Measurements from ENCODE around the gene TGFBR2. TPM values are rescaled to one million over a fixed set of nuclear protein-coding genes. Genes with fewer than 3 reads are reported as not detected.

TGFBR2 gene
- total RNA-seq, 2 donors from 2014 or later: 91.8 to 143 TPM

DNA sequence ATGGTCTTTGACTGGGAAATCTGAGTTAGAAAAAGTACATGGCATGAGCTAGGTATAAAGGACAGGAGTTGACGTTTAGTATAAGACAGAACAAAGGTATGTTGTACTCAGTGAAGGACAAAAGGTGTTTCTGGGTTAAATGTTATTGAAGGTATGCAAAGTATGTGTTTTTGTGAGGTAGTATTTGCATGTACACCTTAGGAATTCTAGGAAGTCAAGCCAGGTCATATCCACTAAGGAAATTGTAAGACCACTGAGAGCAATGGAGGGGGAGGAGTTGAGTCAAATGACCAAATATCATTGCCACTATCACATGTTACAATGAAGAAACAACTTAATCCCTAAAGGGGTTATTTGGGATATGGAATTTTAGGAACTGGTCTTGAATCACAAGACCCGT lies 24.4 kb upstream of the TGFBR2 start:
- Histone ChIP-seq H3K9me3 (no peaks in the 10 kb centered on the region), H3K27me3 (no peaks in the 10 kb centered on the region), H3K27ac (no peak overlapping the region), H3K4me1 (peaks cover 29% of the 10 kb centered on the region), H3K4me3 (no peak overlapping the region), H3K36me3 (replicated peaks in 1 of 2; ENCODE audit: insufficient read depth in 1 of 2, low read depth in 2 of 2) (no peaks in the 10 kb centered on the region)
- 76 to 82% methylated on average over 2 of the region's 2 CpGs for WGBS, 2 donors
- ATAC-seq (peak; percentile 33), DNase-seq (no peak)
- intact Hi-C loops (cut with DNase I): no loop called here
- TF ChIP-seq POLR2A (IDR thresholded peaks at IDR 0.05): no peak
- TF ChIP-seq, protein P1, sequence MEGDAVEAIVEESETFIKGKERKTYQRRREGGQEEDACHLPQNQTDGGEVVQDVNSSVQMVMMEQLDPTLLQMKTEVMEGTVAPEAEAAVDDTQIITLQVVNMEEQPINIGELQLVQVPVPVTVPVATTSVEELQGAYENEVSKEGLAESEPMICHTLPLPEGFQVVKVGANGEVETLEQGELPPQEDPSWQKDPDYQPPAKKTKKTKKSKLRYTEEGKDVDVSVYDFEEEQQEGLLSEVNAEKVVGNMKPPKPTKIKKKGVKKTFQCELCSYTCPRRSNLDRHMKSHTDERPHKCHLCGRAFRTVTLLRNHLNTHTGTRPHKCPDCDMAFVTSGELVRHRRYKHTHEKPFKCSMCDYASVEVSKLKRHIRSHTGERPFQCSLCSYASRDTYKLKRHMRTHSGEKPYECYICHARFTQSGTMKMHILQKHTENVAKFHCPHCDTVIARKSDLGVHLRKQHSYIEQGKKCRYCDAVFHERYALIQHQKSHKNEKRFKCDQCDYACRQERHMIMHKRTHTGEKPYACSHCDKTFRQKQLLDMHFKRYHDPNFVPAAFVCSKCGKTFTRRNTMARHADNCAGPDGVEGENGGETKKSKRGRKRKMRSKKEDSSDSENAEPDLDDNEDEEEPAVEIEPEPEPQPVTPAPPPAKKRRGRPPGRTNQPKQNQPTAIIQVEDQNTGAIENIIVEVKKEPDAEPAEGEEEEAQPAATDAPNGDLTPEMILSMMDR (IDR thresholded peaks at IDR 0.05): no peak

DNA sequence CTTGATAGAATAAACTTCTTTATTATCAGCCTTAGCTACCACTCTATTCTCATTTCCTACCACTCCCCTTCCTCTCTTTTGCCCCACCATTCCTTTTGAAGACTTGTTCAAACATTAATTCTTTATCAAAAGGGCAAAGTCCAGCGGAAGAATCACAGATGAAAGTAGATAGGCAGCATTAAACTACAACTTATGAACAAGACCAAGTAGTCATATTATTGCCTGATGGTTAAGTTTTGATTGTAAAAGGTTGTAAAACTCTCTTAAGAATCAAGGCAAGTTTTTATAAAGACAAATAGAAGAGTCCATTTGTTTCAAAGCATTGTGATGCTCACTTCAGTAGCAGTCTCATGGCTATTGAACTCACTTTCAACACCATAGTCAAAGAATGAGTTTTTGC lies 22.4 kb upstream of the TGFBR2 start:
- Histone ChIP-seq H3K9me3 (no peaks in the 10 kb centered on the region), H3K36me3 (replicated peaks in 1 of 2; ENCODE audit: insufficient read depth in 1 of 2, low read depth in 2 of 2) (no peaks in the 10 kb centered on the region), H3K27me3 (no peaks in the 10 kb centered on the region), H3K27ac (no peak overlapping the region), H3K4me1 (peaks cover 12% of the 10 kb centered on the region), H3K4me3 (no peak overlapping the region)
- TF ChIP-seq, protein P1 (IDR thresholded peaks at IDR 0.05): no peak
- TF ChIP-seq POLR2A (IDR thresholded peaks at IDR 0.05): no peak
- DNase-seq (no peak), ATAC-seq (peak; percentile 15)
- intact Hi-C loops (cut with DNase I): no loop called here
- 23 to 44% methylated on average over 1 of the region's 1 CpG for WGBS, 2 donors

DNA sequence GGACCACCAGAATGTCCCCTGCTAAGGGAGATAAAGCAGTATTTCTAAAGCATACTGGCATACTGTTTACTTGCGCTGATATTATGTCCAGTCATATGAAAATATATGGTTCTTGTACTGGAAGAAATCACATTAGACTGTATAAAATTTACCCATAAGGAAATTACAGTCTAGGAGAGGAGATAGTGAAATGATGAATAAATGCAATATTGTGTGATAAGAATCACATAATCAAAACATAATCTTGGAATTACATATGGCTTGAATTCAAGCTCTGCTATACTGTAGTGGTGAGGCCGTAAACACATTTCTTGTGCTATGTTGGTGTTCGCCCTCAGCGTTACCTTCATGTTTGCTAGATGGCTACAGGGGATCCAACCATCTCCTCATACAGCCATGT lies 20.7 kb upstream of the TGFBR2 start:
- intact Hi-C loops (cut with DNase I): no loop called here
- Histone ChIP-seq H3K4me3 (no peak overlapping the region), H3K27me3 (no peaks in the 10 kb centered on the region), H3K36me3 (replicated peaks in 1 of 2; ENCODE audit: insufficient read depth in 1 of 2, low read depth in 2 of 2) (no peaks in the 10 kb centered on the region), H3K4me1 (peaks cover 12% of the 10 kb centered on the region), H3K27ac (no peak overlapping the region), H3K9me3 (no peaks in the 10 kb centered on the region)
- ATAC-seq (no peak), DNase-seq (no peak)
- 95 to 96% methylated on average over 4 of the region's 4 CpGs for WGBS, 2 donors
- TF ChIP-seq POLR2A (IDR thresholded peaks at IDR 0.05): no peak
- TF ChIP-seq, protein P1 (IDR thresholded peaks at IDR 0.05): no peak

DNA sequence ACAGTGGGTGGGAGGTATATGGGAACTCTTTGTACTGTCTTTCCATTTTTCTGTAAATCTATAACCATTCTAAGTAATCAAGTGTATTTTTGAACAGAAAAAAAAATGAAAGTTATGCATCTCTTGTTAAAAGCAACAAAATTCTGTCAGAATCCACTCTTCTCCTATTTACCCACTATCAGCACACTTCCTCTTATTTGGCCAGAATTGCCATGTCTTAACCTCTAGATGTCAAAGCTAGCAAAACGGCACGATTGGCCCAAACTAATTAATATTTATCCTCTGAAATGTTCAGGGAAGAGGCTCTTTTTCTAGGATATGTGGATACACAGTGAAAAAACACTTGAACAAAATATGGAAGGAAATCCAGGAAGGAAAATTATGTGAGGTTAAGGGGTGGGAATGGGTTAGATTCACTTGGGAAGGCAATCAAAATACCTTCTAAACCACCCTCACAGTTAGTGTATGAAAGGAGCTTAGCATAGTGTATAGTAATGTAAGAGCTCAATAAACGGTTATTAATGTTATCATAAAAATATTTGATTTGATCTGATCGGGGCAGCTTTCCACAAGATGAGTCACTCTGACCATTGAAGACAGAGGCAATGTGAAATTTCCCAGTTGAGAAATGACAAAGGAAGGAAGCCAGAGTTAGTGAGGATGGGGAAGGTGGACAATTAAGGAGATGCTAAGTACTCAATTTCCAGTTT lies 20.1 kb upstream of the TGFBR2 start:
- DNase-seq (no peak), ATAC-seq (no peak)
- Histone ChIP-seq H3K36me3 (replicated peaks in 1 of 2; ENCODE audit: insufficient read depth in 1 of 2, low read depth in 2 of 2) (no peaks in the 10 kb centered on the region), H3K4me3 (no peak overlapping the region), H3K27me3 (no peaks in the 10 kb centered on the region), H3K27ac (no peak overlapping the region), H3K9me3 (no peaks in the 10 kb centered on the region), H3K4me1 (peaks cover 12% of the 10 kb centered on the region)
- 69 to 72% methylated on average over 4 of the region's 4 CpGs for WGBS, 2 donors
- intact Hi-C loops (cut with DNase I): no loop called here
- TF ChIP-seq POLR2A (IDR thresholded peaks at IDR 0.05): no peak
- TF ChIP-seq, protein P1 (IDR thresholded peaks at IDR 0.05): no peak
